ENCODE results near the gene HTR1D.

The HTR1D gene

DNA sequence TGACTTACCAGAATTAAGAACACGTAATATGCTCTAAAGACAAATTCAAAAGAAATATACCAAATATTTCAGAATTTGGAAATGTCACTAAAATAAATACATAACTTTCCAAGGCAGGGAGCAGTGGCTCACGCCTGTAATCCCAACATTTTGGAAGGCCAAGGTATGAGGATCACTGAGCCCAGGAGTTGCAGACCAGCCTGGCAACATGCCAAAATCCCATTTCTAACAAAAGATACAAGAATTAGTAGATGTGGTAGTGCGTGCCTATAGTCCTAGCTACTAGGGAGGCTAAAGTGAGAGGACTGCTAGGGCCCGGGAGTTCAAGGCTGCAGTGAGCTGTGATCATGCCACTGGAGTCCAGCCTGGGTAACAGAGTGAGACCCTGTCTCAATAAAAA, 60.4 kb downstream of the HTR1D start:
- Histone ChIP-seq H3K9me3 (ENCODE audit: control insufficient read depth, low read length) (no peaks in the 10 kb centered on the region), H3K4me1 (ENCODE audit: control insufficient read depth, insufficient read depth, low read length) (no peaks in the 10 kb centered on the region), H3K36me3 (ENCODE audit: control insufficient read depth, insufficient read depth, low read length) (no peaks in the 10 kb centered on the region), H3K4me3 (ENCODE audit: insufficient read depth, low read depth, low read length) (no peak overlapping the region), H3K27ac (ENCODE audit: insufficient read depth, low read depth, low read length, poor library complexity, severe bottlenecking) (no peak overlapping the region), H3K27me3 (ENCODE audit: control insufficient read depth, insufficient read depth, low read length, poor library complexity, severe bottlenecking) (no peaks in the 10 kb centered on the region)
- WGBS, 2 experiments, result 95 to 96% methylated on average over 4 of the region's 4 CpGs

DNA sequence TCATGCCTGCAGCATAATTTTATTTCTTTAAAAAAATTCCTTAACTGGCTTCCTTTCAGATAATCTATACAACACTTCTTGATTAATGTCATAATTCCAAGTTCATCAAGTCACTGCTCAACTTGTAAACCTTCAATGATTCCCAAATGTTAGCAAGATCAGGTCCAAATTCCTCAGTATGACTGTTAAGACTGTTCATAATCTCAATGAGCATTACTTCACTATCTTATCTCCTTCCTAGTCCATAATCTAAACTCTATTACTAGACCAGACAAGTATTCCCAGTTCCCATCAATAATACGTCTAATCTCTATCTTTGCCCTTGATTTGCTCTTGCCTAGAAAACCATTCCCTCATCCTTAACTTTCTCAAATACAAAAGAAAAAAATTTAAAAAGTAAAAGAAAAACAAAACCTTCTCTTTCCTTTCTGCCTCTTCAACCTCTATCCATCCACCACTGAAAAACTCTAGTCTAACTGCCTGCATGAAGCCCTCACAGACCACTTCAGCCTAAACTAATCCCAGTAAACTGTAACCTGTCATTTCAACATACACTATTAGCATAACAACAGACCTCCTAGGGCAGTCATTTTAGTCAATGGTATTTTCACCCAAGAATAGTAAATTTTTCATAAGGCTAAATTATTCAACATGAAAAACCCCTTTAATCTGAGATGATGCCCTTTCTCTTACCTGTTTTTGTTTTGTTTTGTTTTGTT, 64.2 kb downstream of the HTR1D start:
- H3K27ac ChIP-seq (ENCODE audit: insufficient read depth, low read depth, low read length, poor library complexity, severe bottlenecking), result no peak overlapping the region
- no peaks in the 10 kb centered on the region for H3K27me3 ChIP-seq (ENCODE audit: control insufficient read depth, insufficient read depth, low read length, poor library complexity, severe bottlenecking)
- H3K36me3 ChIP-seq (ENCODE audit: control insufficient read depth, insufficient read depth, low read length), result no peaks in the 10 kb centered on the region
- WGBS, 2 experiments, result 86 to 97% methylated on average over 1 of the region's 1 CpG
- H3K4me3 ChIP-seq (ENCODE audit: insufficient read depth, low read depth, low read length), result no peak overlapping the region
- no peaks in the 10 kb centered on the region for H3K4me1 ChIP-seq (ENCODE audit: control insufficient read depth, insufficient read depth, low read length)
- H3K9me3 ChIP-seq (ENCODE audit: control insufficient read depth, low read length), result no peaks in the 10 kb centered on the region

DNA sequence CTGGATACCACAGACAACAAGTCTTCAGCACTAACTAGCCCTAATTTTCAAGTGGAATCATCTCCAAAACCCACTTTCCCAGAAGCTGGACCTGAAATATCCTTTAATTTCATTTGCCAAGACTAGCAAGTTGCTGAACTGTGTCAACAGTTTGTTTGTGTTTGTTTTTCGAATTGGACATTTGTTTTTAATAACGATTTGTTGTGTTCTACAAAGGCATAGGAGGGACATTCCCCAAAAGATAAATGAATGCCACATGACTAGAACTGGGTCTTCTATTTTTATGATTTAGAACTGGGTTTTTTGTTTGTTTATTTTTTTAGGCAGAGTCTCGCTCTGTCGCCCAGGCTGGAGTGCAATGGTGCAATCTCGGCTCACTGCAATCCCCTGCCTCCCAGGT, 66.6 kb downstream of the HTR1D start:
- H3K27ac ChIP-seq (ENCODE audit: insufficient read depth, low read depth, low read length, poor library complexity, severe bottlenecking), result no peak overlapping the region
- no peaks in the 10 kb centered on the region for H3K4me1 ChIP-seq (ENCODE audit: control insufficient read depth, insufficient read depth, low read length)
- H3K27me3 ChIP-seq (ENCODE audit: control insufficient read depth, insufficient read depth, low read length, poor library complexity, severe bottlenecking), result no peaks in the 10 kb centered on the region
- H3K4me3 ChIP-seq (ENCODE audit: insufficient read depth, low read depth, low read length), result no peak overlapping the region
- no peaks in the 10 kb centered on the region for H3K9me3 ChIP-seq (ENCODE audit: control insufficient read depth, low read length)
- H3K36me3 ChIP-seq (ENCODE audit: control insufficient read depth, insufficient read depth, low read length), result no peaks in the 10 kb centered on the region
- WGBS, 2 experiments, result 94% methylated on average over 5 of the region's 5 CpGs

DNA sequence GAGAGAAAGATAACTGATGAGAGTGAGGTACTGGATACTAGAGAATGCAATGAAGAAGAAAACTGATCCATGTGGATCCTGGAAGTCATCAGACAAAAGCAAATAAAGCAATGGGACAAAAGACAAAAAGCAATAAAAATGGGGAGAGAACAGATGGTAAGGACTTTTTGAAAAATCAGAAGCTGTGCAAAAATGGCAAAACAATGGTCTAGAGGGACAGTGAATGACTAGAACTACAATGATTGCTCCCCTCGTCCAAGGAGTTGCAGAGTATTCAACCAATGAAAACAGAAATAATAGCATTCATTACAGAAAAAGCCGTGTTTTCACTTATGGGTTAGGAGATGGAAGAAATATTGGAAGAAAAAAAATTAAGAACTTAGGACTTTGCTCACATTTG, 67.2 kb downstream of the HTR1D start:
- H3K27me3 ChIP-seq (ENCODE audit: control insufficient read depth, insufficient read depth, low read length, poor library complexity, severe bottlenecking), result no peaks in the 10 kb centered on the region
- H3K4me3 ChIP-seq (ENCODE audit: insufficient read depth, low read depth, low read length), result no peak overlapping the region
- H3K4me1 ChIP-seq (ENCODE audit: control insufficient read depth, insufficient read depth, low read length), result no peaks in the 10 kb centered on the region
- H3K36me3 ChIP-seq (ENCODE audit: control insufficient read depth, insufficient read depth, low read length), result no peaks in the 10 kb centered on the region
- 100% methylated on average over 2 of the region's 2 CpGs for WGBS, 2 experiments
- H3K27ac ChIP-seq (ENCODE audit: insufficient read depth, low read depth, low read length, poor library complexity, severe bottlenecking), result no peak overlapping the region
- no peaks in the 10 kb centered on the region for H3K9me3 ChIP-seq (ENCODE audit: control insufficient read depth, low read length)

DNA sequence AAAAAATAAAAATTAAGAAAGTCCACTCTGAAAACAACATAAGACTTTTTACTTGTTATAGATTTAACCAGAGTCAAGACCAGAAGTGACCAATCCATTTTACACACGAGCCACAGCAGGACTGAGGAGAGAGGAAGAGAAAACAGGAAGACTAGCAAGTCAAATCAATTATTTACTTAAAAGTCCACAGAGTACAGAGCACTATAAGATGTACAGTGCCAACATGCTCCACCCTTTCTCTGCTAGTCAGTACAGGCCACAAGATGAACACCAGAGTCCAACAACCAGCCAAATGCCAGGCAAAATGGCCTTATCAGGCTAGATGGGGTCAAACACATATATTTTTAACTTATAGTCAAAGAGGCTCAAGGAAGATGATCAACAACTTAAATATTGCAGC, 68.2 kb downstream of the HTR1D start:
- 100% methylated on average over 1 of the region's 1 CpG for WGBS, 2 experiments
- H3K36me3 ChIP-seq (ENCODE audit: control insufficient read depth, insufficient read depth, low read length), result no peaks in the 10 kb centered on the region
- no peaks in the 10 kb centered on the region for H3K27me3 ChIP-seq (ENCODE audit: control insufficient read depth, insufficient read depth, low read length, poor library complexity, severe bottlenecking)
- no peak overlapping the region for H3K27ac ChIP-seq (ENCODE audit: insufficient read depth, low read depth, low read length, poor library complexity, severe bottlenecking)
- no peak overlapping the region for H3K4me3 ChIP-seq (ENCODE audit: insufficient read depth, low read depth, low read length)
- H3K4me1 ChIP-seq (ENCODE audit: control insufficient read depth, insufficient read depth, low read length), result no peaks in the 10 kb centered on the region
- no peaks in the 10 kb centered on the region for H3K9me3 ChIP-seq (ENCODE audit: control insufficient read depth, low read length)

DNA sequence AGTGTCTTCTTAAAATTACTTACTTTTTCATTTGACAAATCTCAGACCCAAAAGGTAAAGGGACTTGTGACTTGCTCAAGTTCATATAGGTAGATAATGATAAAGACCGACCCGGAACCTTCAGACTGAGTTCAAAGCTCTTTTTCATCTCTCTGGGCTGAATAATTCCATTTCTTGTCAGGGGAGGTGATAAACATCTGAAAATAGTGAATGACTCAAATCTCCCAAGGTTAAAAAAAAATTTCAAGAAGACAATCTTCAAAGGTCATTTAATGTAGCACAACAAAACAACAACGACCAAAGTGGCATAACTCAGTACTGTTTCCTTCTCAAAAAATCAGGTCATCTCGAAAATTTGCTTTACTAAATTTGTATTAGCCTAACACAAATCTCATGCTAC, 69.2 kb downstream of the HTR1D start:
- H3K27ac ChIP-seq (ENCODE audit: insufficient read depth, low read depth, low read length, poor library complexity, severe bottlenecking), result no peak overlapping the region
- no peak overlapping the region for H3K4me3 ChIP-seq (ENCODE audit: insufficient read depth, low read depth, low read length)
- WGBS, 2 experiments, result 95 to 97% methylated on average over 4 of the region's 4 CpGs
- no peaks in the 10 kb centered on the region for H3K4me1 ChIP-seq (ENCODE audit: control insufficient read depth, insufficient read depth, low read length)
- H3K27me3 ChIP-seq (ENCODE audit: control insufficient read depth, insufficient read depth, low read length, poor library complexity, severe bottlenecking), result no peaks in the 10 kb centered on the region
- H3K9me3 ChIP-seq (ENCODE audit: control insufficient read depth, low read length), result no peaks in the 10 kb centered on the region
- H3K36me3 ChIP-seq (ENCODE audit: control insufficient read depth, insufficient read depth, low read length), result no peaks in the 10 kb centered on the region
